SK-N-SH (cell line): ENCODE measurements around the gene EFCAB12.

Experiments used
- CTCF ChIP-seq: fragments of 200-600 bp; sonication (generic); IDR thresholded peaks from 2 replicates; pipeline ENCODE4 v1.6.1; 2017; ENCODE audit warnings: antibody characterized with exemption, mild to moderate bottlenecking, moderate library complexity
- NRF1 ChIP-seq: IDR thresholded peaks from 2 replicates; pipeline ENCODE4 v1.6.1; 2012; ENCODE audit warnings: low read depth, mild to moderate bottlenecking, low read length
- USF1 ChIP-seq: IDR thresholded peaks from 2 replicates; pipeline ENCODE4 v1.4.0; 2012; ENCODE audit warnings: low read depth, borderline replicate concordance
- ZBTB33 ChIP-seq: IDR thresholded peaks from 2 replicates; pipeline ENCODE4 v1.4.0; 2012; ENCODE audit warnings: low read depth, borderline replicate concordance

GRCh38 chr3:129410971-129411370, 17.5 kb downstream of the EFCAB12 start:
- no peak for TF ChIP-seq USF1
- TF ChIP-seq CTCF: no peak
- TF ChIP-seq NRF1: no peak
- TF ChIP-seq ZBTB33: no peak
